Measurements from ENCODE around the gene FGF23. TPM values are rescaled to one million over a fixed set of nuclear protein-coding genes. Genes with fewer than 3 reads are reported as not detected.

Gene FGF23
- total RNA-seq, 2 experiments from 2014 or later = not detected

- no peak overlapping the region for H3K27ac Mint-ChIP-seq
- H3K4me3 Mint-ChIP-seq = no peak overlapping the region
- intact Hi-C loops (cut with micrococcal nuclease) = loop anchor here (2.0 kb wide), 1 partner anchor 107 kb away; no protein-coding TSS in a partner anchor
- H3K4me1 Mint-ChIP-seq (ENCODE audit: low read depth) = peaks cover 3% of the 10 kb centered on the region
- no peaks in the 10 kb centered on the region for H3K36me3 Mint-ChIP-seq (ENCODE audit: low read depth)
- no peak for TF ChIP-seq CTCF (IDR thresholded peaks at IDR 0.05)
- DNase-seq (no peak), ATAC-seq (no peak)
- no peaks in the 10 kb centered on the region for H3K9me3 Mint-ChIP-seq
- H3K27me3 Mint-ChIP-seq = peaks cover 14% of the 10 kb centered on the region
- CTCF ChIA-PET = interaction anchor here (0.8 to 4.1 kb wide), 20 partner anchors 8 to 298 kb away, joined by 3 to 28 read pairs (median 4); no protein-coding TSS in a partner anchor
- POLR2A ChIA-PET = no interaction called here
Observed at GRCh38 chr12:4420138-4420670, 40.7 kb upstream of the FGF23 start.

- Mint-ChIP-seq H3K27ac (no peak overlapping the region), H3K9me3 (no peaks in the 10 kb centered on the region), H3K4me3 (no peak overlapping the region), H3K27me3 (peaks cover 17% of the 10 kb centered on the region), H3K36me3 (ENCODE audit: low read depth) (no peaks in the 10 kb centered on the region), H3K4me1 (ENCODE audit: low read depth) (peaks cover 8% of the 10 kb centered on the region)
- intact Hi-C loops (cut with micrococcal nuclease) = no loop called here
- ChIA-PET CTCF (no interaction called here), POLR2A (interaction anchor here (0.6 kb wide), 1 partner anchor 227 kb away, joined by 3 read pairs; no protein-coding TSS in a partner anchor)
- DNase-seq (no peak), ATAC-seq (no peak)
- TF ChIP-seq CTCF (IDR thresholded peaks at IDR 0.05) = no peak
Observed at GRCh38 chr12:4418913-4419312, 39.4 kb upstream of the FGF23 start.

DNA sequence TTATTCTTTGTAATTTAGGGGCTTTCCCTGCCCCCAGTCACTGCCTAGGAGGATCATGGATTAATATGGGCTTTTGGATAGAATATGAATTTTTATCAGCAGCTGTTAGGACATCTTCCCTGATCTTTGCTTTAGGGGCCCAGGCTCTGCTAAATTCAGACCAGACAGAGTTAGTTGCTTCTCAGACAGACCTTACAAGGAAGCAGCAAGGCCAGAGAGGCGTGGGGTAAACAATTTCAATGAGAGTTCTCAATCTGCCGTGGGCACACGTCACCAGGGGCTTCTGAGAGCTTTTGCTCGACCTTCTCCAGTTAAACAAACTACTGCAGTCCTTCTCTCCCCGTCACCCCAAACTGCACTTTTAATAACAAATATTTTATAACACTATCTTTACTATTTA, 38.4 kb upstream of the FGF23 start:
- Mint-ChIP-seq H3K4me3 (no peak overlapping the region), H3K27me3 (peaks cover 17% of the 10 kb centered on the region), H3K27ac (no peak overlapping the region), H3K36me3 (ENCODE audit: low read depth) (no peaks in the 10 kb centered on the region), H3K4me1 (ENCODE audit: low read depth) (peaks cover 8% of the 10 kb centered on the region), H3K9me3 (no peaks in the 10 kb centered on the region)
- intact Hi-C loops (cut with micrococcal nuclease) = no loop called here
- POLR2A ChIA-PET = no interaction called here
- CTCF ChIA-PET = interaction anchor here (0.7 kb wide), 1 partner anchor 37 kb away, joined by 4 read pairs; no protein-coding TSS in a partner anchor
- ATAC-seq = no peak
- no peak for TF ChIP-seq CTCF (IDR thresholded peaks at IDR 0.05)
- DNase-seq = no peak

- ChIA-PET POLR2A (no interaction called here), CTCF (interaction anchor here (0.7 to 1.6 kb wide), 2 partner anchors 36 to 110 kb away, joined by 4 to 5 read pairs; no protein-coding TSS in a partner anchor)
- no peak for ATAC-seq
- Mint-ChIP-seq H3K4me1 (ENCODE audit: low read depth) (peaks cover 8% of the 10 kb centered on the region), H3K9me3 (no peaks in the 10 kb centered on the region), H3K36me3 (ENCODE audit: low read depth) (no peaks in the 10 kb centered on the region), H3K27ac (no peak overlapping the region), H3K27me3 (peaks cover 17% of the 10 kb centered on the region), H3K4me3 (no peak overlapping the region)
- no peak for DNase-seq
- intact Hi-C loops (cut with micrococcal nuclease) = no loop called here
- no peak for TF ChIP-seq CTCF (IDR thresholded peaks at IDR 0.05)
Observed at GRCh38 chr12:4417455-4417854, 37.9 kb upstream of the FGF23 start.

DNA sequence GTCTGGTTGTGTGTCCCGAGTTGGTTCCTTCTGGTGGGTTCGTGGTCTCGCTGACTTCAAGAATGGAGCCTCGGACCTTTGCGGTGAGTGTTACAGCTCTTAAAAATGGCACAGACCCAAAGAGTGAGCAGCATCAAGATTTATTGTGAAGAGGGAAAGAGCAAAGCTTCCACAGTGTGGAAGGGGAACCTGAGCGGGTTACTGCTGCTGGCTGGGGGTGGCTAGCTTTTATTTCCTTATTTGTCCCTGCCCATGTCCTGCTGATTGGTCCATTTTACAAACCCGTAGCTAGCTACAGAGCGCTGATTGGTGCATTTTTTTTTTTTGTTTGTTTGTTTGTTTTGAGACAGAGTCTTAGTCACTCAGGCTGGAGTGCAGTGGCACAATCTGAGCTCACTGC, 36.8 kb upstream of the FGF23 start:
- DNase-seq (no peak), ATAC-seq (no peak)
- H3K9me3 Mint-ChIP-seq = no peaks in the 10 kb centered on the region
- no peak overlapping the region for H3K4me3 Mint-ChIP-seq
- intact Hi-C loops (cut with micrococcal nuclease) = no loop called here
- H3K4me1 Mint-ChIP-seq (ENCODE audit: low read depth) = peaks cover 8% of the 10 kb centered on the region
- H3K27ac Mint-ChIP-seq = no peak overlapping the region
- no peaks in the 10 kb centered on the region for H3K36me3 Mint-ChIP-seq (ENCODE audit: low read depth)
- POLR2A ChIA-PET = no interaction called here
- CTCF ChIA-PET = interaction anchor here (0.6 to 1.6 kb wide), 2 partner anchors 63 to 111 kb away, joined by 3 to 5 read pairs; no protein-coding TSS in a partner anchor
- TF ChIP-seq CTCF (IDR thresholded peaks at IDR 0.05) = no peak
- H3K27me3 Mint-ChIP-seq = peaks cover 17% of the 10 kb centered on the region

Measured in activated CD8-positive, alpha-beta T cell treated with anti-CD3 and anti-CD28 coated beads for 36 hours (primary cell).